Pancreas (tissue), 10 donors: Measurements from ENCODE around the gene ABCC1. TPM values are rescaled to one million over a fixed set of nuclear protein-coding genes. Genes with fewer than 3 reads are reported as not detected.

ENCODE experiments used
- ATAC-seq, 4 donors: fragments of 200-7000 bp; cut with Tn5 transposase; one replicate each; pipeline versions ENCODE4 v1.8.0 to v1.9.1; 2020; ENCODE audit warnings: mild to moderate bottlenecking in 4 of 4, moderate library complexity in 4 of 4
- DNase-seq, 6 donors: peaks; one replicate each; pipeline ENCODE4 v3.0.0-alpha.2; 2020
- FAIRE-seq: peaks from 2 replicates; lab custom pipeline; 2012; peaks lifted over from hg19 to GRCh38; lab: Jason Lieb, UNC
- H3K27ac ChIP-seq, 4 donors: fragments of 200-600 bp; sonication (generic); 1 replicate in 3 of 4; 2 replicates in 1 of 4; pipeline versions ENCODE4 v1.5.0 to v1.8.0; 2020
- H3K27me3 ChIP-seq, 4 donors: fragments of 200-600 bp; one replicate each; pipeline ENCODE4 v1.8.0; 2021
- H3K36me3 ChIP-seq, 3 donors: fragments of 200-600 bp; sonication (generic) in 1 of 3; one replicate each; pipeline versions ENCODE4 v1.5.0 to v1.8.0; 2020 to 2021
- H3K4me1 ChIP-seq, 3 donors: fragments of 200-600 bp; one replicate each; pipeline ENCODE4 v1.8.0; 2021
- H3K4me3 ChIP-seq, 4 donors: fragments of 200-600 bp; sonication (generic) in 2 of 4; one replicate each; pipeline versions ENCODE4 v1.5.0 to v1.8.0; 2020 to 2021
- H3K9me3 ChIP-seq, 4 donors: fragments of 200-600 bp; one replicate each; pipeline ENCODE4 v1.8.0; 2021
- WGBS, 2 donors: extraction: QIAGEN DNeasy Blood & Tissue Kit; methylation state at CpG; one replicate each; pipeline ENCODE4 v1.1.7; 2013; 5-methylcytosine and 5-hydroxymethylcytosine counted together
- intact Hi-C, 3 donors: fragments of 100-400 bp; cut with DNase I; formaldehyde crosslinking; loops; one replicate each; pipeline versions ENCODE4 v1.11.1 to v1.14.2; 2022
- polyA plus RNA-seq, 2 donors: library from polyadenylated mRNA; stranded (reverse); fragments of 200-250 nt; gene quantifications; one replicate each; pipeline ENCODE4 v1.2.3, GENCODE V29; 2013
- total RNA-seq, 6 donors: library from RNA; stranded (reverse); fragmentation: NEBNext Ultra II Directional in 4 of 6; extraction: Animal tissue kit (Norgen Biotek cat#: 25700) in 4 of 6; gene quantifications; one replicate each; pipeline versions ENCODE4 v1.2.1 to v1.2.4, GENCODE V29; 2021 to 2023
- TF ChIP-seq, protein P1 (sequence below), 4 donors: fragments of 200-600 bp; sonication (generic) in 3 of 4; IDR thresholded peaks; one replicate each; pipeline versions ENCODE4 v1.5.0 to v1.8.0; 2021; ENCODE audit warnings: antibody characterized with exemption in 4 of 4
- donor health status: healthy with polysubstance abuse.
- donor health status: DM: no; HTN: no; CAD: no; lungs with moderate emphysema.
- donor health status: DM: no; HTN: no; CAD: no.
- donor health status: control.
- donor health status: control.
- donor health status: Bipolar disorder and iron deficiency.
- donor health status: DM: yes; HTN: yes; CAD: no.
- donor health status: DM: no; HTN: no; CAD: no.
- donor health status: DM: no; HTN: no; CAD: no.
- donor health status: DM: yes; HTN: yes; CAD: no.

ABCC1 gene
- total and polyA plus RNA-seq, 8 donors: 8.5 to 16.8 (median 12.0) TPM

DNA sequence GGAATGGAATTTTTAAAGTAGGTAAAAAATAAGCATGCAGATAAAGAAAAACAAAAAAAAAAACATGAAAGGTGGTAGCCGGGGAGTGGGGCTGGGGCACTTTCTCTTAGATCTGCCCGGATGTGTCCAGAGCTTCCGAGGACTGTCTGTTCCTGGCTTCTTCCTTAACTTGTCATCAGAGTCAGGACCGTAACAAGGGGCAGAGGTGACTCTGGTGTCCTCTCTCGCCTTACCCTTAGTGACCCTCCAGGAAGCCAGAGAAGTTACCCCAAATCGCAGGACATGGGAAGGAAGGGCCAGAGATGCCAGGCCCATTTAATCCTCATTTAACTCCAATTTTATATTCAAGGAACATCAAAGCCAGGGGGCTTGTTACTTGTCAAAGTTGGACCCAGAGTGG, 158.4 kb downstream of the ABCC1 start:
- ATAC-seq (no peak), FAIRE-seq (no peak), DNase-seq (no peak)
- intact Hi-C loops: no loop called here
- TF ChIP-seq, protein P1, sequence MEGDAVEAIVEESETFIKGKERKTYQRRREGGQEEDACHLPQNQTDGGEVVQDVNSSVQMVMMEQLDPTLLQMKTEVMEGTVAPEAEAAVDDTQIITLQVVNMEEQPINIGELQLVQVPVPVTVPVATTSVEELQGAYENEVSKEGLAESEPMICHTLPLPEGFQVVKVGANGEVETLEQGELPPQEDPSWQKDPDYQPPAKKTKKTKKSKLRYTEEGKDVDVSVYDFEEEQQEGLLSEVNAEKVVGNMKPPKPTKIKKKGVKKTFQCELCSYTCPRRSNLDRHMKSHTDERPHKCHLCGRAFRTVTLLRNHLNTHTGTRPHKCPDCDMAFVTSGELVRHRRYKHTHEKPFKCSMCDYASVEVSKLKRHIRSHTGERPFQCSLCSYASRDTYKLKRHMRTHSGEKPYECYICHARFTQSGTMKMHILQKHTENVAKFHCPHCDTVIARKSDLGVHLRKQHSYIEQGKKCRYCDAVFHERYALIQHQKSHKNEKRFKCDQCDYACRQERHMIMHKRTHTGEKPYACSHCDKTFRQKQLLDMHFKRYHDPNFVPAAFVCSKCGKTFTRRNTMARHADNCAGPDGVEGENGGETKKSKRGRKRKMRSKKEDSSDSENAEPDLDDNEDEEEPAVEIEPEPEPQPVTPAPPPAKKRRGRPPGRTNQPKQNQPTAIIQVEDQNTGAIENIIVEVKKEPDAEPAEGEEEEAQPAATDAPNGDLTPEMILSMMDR (IDR thresholded peaks at IDR 0.05): no peak
- WGBS, 2 donors: 81 to 84% methylated on average over 6 of the region's 6 CpGs
- Histone ChIP-seq H3K9me3 (no peaks in the 10 kb centered on the region), H3K36me3 (peaks cover 0 to 10% (median 3%) of the 10 kb centered on the region in 3 donors), H3K27ac (no peak overlapping the region), H3K27me3 (no peaks in the 10 kb centered on the region), H3K4me1 (peaks cover 0 to 3% (median 0%) of the 10 kb centered on the region in 3 donors), H3K4me3 (no peak overlapping the region)

DNA sequence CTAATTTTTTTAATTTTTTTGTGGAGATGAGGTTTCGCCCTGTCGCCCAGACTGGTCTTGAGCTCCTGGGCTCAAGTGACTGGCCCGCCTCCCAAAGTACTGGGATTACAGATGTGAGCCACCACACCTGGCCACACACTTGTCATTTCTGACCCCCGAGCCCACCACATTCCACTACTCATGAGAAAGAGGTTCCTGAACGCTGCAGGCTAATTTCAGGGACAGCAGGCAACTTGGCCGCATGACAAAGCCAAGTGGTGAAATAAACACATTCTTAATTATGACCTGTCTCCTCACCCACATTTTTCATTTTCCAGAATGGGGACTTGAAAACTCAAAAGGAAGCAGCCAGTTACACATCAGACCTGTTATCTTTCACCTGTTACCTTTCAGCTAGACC, 159.3 kb downstream of the ABCC1 start:
- no peak overlapping the region for H3K4me3 ChIP-seq
- H3K36me3 ChIP-seq: peaks cover 0 to 17% (median 3%) of the 10 kb centered on the region in 3 donors
- H3K4me1 ChIP-seq: peaks cover 0 to 3% (median 0%) of the 10 kb centered on the region in 3 donors
- DNase-seq (no peak), FAIRE-seq (no peak), ATAC-seq (no peak)
- no peaks in the 10 kb centered on the region for H3K27me3 ChIP-seq
- intact Hi-C loops: no loop called here
- TF ChIP-seq, protein P1 (IDR thresholded peaks at IDR 0.05): no peak
- H3K27ac ChIP-seq: peak overlapping the region in 3 of 4 donors; percentile 33 to 74 (median 55)
- H3K9me3 ChIP-seq: no peaks in the 10 kb centered on the region
- 73 to 75% methylated on average over 6 of the region's 6 CpGs for WGBS, 2 donors

DNA sequence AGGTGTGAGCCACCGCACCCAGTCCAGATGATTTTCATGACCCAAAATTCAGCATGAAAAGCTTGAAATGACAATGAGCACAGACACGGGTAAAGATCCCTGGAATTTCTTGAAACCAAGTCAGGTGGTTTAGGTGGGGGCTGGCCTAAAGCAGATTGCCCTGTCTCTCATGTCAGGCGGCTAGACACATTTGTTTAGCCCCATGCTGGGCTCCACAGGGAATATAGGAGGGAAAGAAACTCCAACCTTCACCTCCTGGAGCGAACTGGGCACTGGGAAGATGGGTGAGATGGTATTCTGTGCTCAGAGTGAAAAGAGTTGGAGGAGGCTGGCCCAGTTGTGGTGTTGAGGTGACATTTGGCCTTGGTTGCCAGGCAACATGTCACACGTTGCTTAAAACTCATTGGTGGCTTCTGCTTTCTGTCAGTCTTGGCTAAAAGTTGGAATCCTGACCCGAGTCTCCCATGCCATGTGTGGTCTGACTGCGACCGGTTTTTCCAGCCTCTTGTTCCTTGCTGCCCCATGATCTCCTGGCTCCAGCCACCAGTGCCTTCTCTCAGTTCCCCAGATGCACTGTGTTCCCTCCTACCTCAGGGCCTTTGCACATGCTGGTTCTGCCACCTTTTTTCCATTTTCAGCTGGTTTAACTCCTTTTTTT, 160.2 kb downstream of the ABCC1 start:
- Histone ChIP-seq H3K4me1 (peaks cover 0 to 3% (median 0%) of the 10 kb centered on the region in 3 donors), H3K27ac (peak overlapping the region; percentile 33 to 74 (median 52)), H3K4me3 (no peak overlapping the region), H3K36me3 (peaks cover 0 to 17% (median 3%) of the 10 kb centered on the region in 3 donors), H3K27me3 (no peaks in the 10 kb centered on the region), H3K9me3 (no peaks in the 10 kb centered on the region)
- 40 to 41% methylated on average over 8 of the region's 8 CpGs for WGBS, 2 donors
- TF ChIP-seq, protein P1 (IDR thresholded peaks at IDR 0.05): no peak
- ATAC-seq (peak; percentile 82 to 91 (median 85)), DNase-seq (peak in 4 of 6 donors; percentile 47 to 74 (median 66)), FAIRE-seq (no peak)
- intact Hi-C loops: no loop called here

DNA sequence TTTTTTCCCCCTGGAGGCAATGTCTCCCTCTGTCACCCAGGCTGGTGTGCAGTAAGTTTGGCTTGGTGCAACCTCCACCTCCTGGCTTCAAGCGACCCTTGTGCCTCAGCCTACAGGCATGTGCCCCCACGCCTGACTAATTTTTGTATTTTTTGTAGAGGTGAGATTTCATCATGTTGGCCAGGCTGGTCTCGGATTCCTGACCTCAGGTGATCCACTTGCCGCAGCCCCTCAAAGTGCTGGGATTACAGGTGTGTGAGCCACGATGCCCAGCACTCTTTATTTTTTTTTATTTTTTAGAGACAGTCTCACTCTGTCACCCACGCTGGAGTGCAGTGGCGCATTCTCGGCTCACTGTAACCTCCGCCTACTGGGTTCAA, 160.7 kb downstream of the ABCC1 start:
- no peak overlapping the region for H3K4me3 ChIP-seq
- FAIRE-seq: no peak
- no peak for ATAC-seq
- WGBS, 2 donors: 96 to 97% methylated on average over 9 of the region's 9 CpGs
- no peaks in the 10 kb centered on the region for H3K9me3 ChIP-seq
- H3K36me3 ChIP-seq: peaks cover 0 to 22% (median 3%) of the 10 kb centered on the region in 3 donors
- no peak for DNase-seq
- intact Hi-C loops: no loop called here
- H3K4me1 ChIP-seq: peaks cover 0 to 3% (median 0%) of the 10 kb centered on the region in 3 donors
- TF ChIP-seq, protein P1 (IDR thresholded peaks at IDR 0.05): no peak
- H3K27ac ChIP-seq: peak overlapping the region in 3 of 4 donors; percentile 22 to 74 (median 48)
- no peaks in the 10 kb centered on the region for H3K27me3 ChIP-seq

DNA sequence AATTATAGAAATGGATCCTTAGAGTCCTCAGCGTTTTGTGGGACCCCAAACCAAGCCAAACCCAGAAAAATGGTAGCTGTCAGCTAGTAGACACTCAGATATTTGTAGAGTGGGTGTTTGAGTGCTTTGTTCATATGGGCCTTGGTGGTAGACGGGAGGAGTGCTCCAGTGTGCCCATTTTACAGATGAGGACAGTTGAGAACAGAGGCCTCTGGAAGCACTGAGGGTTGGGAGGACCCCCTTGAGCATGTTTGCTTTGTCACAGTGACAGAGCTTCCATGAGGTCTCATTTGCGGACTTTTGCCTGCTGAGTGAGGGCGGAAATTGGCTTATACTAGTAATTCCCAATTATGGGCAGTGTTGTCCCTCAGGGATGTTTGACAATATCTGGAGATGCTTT, 162.2 kb downstream of the ABCC1 start:
- H3K4me3 ChIP-seq: no peak overlapping the region
- 94 to 97% methylated on average over 4 of the region's 4 CpGs for WGBS, 2 donors
- FAIRE-seq (no peak), ATAC-seq (no peak), DNase-seq (no peak)
- H3K27ac ChIP-seq: no peak overlapping the region
- peaks cover 0 to 28% (median 3%) of the 10 kb centered on the region in 3 donors for H3K36me3 ChIP-seq
- intact Hi-C loops: no loop called here
- no peaks in the 10 kb centered on the region for H3K9me3 ChIP-seq
- H3K4me1 ChIP-seq: peaks cover 0 to 3% (median 0%) of the 10 kb centered on the region in 3 donors
- no peaks in the 10 kb centered on the region for H3K27me3 ChIP-seq
- TF ChIP-seq, protein P1 (IDR thresholded peaks at IDR 0.05): no peak
